ENCODE data around the gene PTGR3. TPM values are rescaled to one million over a fixed set of nuclear protein-coding genes. Genes with fewer than 3 reads are reported as not detected.

PTGR3 gene
- total RNA-seq, 1 donor from 2014 or later = 19.3 TPM

- DNase-seq (no peak), ATAC-seq (ENCODE audit: low read depth) (no peak)
- H3K4me1 Mint-ChIP-seq = peaks cover 57% of the 10 kb centered on the region
- peak overlapping the region; percentile 90 for H3K27ac Mint-ChIP-seq
- TF ChIP-seq, protein P1, sequence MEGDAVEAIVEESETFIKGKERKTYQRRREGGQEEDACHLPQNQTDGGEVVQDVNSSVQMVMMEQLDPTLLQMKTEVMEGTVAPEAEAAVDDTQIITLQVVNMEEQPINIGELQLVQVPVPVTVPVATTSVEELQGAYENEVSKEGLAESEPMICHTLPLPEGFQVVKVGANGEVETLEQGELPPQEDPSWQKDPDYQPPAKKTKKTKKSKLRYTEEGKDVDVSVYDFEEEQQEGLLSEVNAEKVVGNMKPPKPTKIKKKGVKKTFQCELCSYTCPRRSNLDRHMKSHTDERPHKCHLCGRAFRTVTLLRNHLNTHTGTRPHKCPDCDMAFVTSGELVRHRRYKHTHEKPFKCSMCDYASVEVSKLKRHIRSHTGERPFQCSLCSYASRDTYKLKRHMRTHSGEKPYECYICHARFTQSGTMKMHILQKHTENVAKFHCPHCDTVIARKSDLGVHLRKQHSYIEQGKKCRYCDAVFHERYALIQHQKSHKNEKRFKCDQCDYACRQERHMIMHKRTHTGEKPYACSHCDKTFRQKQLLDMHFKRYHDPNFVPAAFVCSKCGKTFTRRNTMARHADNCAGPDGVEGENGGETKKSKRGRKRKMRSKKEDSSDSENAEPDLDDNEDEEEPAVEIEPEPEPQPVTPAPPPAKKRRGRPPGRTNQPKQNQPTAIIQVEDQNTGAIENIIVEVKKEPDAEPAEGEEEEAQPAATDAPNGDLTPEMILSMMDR (IDR thresholded peaks at IDR 0.05) = no peak
- H3K9me3 Mint-ChIP-seq = no peaks in the 10 kb centered on the region
- peak overlapping the region; percentile 91 for H3K4me3 Mint-ChIP-seq
- POLR2A ChIA-PET = interaction anchor here (0.8 to 1.6 kb wide), 7 partner anchors 9 to 714 kb away, joined by 3 to 14 read pairs (median 4); partner anchors contain the start of genes CNDP2 and ZNF407
- intact Hi-C loops (cut with micrococcal nuclease) = loop anchor here (1.0 to 10.0 kb wide), 8 partner anchors 403 to 1612 kb away; partner anchors contain the start of genes CNDP2, TIMM21 and ZNF236
- H3K36me3 Mint-ChIP-seq (ENCODE audit: low read depth) = peaks cover 13% of the 10 kb centered on the region
- CTCF ChIA-PET = no interaction called here
- peaks cover 6% of the 10 kb centered on the region for H3K27me3 Mint-ChIP-seq
These were observed 966 bp upstream of the PTGR3 start for GRCh38 chr18:75209951-75210258.

DNA sequence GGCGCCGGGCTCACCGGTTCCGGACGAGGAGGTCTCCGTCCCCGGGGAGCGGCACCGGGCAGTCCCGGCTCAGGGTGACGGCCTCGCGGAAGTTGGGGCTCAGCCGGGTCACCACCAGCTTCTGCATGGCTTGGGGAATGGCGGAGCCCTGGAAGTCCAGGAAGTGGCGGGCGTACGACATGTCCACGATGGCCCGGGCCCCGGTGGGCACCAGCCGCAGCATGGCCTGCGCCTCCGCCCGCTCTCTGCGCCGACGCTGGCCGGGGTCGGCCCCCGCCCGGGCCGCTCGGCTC, 157 bp downstream of the PTGR3 start:
- Mint-ChIP-seq H3K27ac (no peak overlapping the region), H3K27me3 (peaks cover 6% of the 10 kb centered on the region), H3K4me3 (peak overlapping the region; percentile 86)

DNA sequence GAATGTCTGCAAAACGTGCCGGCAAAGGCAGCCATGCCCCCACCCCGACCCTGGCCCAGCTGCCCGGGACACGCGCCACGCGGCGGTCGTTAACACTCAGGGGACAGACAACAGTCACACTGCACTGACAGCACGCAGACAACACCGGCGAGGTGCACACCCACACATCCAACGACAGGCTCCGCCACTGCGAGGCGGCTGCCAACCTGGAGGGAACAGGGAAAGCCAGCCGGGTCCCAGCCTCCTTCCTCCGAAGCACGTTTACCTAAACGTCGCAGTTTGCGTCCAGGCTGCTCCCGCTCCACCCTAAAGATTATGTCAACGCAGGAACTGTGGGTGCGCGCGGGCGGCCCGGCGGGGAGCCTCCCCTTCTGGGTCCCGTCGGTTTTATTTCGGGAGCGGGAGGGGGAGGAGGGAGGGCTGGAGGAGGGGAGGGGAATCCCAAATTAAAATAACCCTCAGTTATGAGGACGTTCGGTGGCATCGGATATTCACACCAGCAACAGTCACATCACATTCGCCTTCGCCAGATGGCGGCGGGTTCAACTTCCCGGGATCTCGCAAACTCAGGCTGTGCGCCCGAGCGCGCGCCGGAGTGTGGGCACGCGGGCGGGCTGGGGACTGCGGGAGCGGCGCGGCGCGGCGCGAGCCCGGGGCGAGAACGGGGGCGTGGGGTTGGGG, 644 bp downstream of the PTGR3 start:
- intact Hi-C loops (cut with micrococcal nuclease) = loop anchor here (1.0 to 5.0 kb wide), 4 partner anchors 39 to 1284 kb away; no protein-coding TSS in a partner anchor
- H3K36me3 Mint-ChIP-seq (ENCODE audit: low read depth) = peaks cover 13% of the 10 kb centered on the region
- ChIA-PET CTCF (no interaction called here), POLR2A (interaction anchor here (0.6 to 1.6 kb wide), 3 partner anchors 54 to 1286 kb away, joined by 3 to 14 read pairs (median 3); partner anchors contain the start of gene ZNF407)
- peak overlapping the region; percentile 59 for H3K27ac Mint-ChIP-seq
- TF ChIP-seq, protein P1 (IDR thresholded peaks at IDR 0.05) = no peak
- H3K4me3 Mint-ChIP-seq = peak overlapping the region; percentile 86
- peaks cover 57% of the 10 kb centered on the region for H3K4me1 Mint-ChIP-seq
- DNase-seq = peak; percentile 28
- H3K9me3 Mint-ChIP-seq = no peaks in the 10 kb centered on the region
- peaks cover 6% of the 10 kb centered on the region for H3K27me3 Mint-ChIP-seq
- no peak for ATAC-seq (ENCODE audit: low read depth)

More for the DNA sequence above, 157 bp downstream of the PTGR3 start:
- Mint-ChIP-seq H3K4me1 (peaks cover 59% of the 10 kb centered on the region), H3K9me3 (no peaks in the 10 kb centered on the region), H3K36me3 (ENCODE audit: low read depth) (peaks cover 13% of the 10 kb centered on the region)
- intact Hi-C loops (cut with micrococcal nuclease) = loop anchor here (1.0 to 5.0 kb wide), 5 partner anchors 39 to 1284 kb away; no protein-coding TSS in a partner anchor
- POLR2A ChIA-PET = interaction anchor here (0.5 to 1.6 kb wide), 7 partner anchors 13 to 1286 kb away, joined by 3 to 14 read pairs (median 3); partner anchors contain the start of genes CNDP2 and ZNF407
- TF ChIP-seq, protein P1 (IDR thresholded peaks at IDR 0.05) = no peak
- DNase-seq (peak; percentile 57), ATAC-seq (ENCODE audit: low read depth) (peak; percentile 15)
- CTCF ChIA-PET = no interaction called here

DNA sequence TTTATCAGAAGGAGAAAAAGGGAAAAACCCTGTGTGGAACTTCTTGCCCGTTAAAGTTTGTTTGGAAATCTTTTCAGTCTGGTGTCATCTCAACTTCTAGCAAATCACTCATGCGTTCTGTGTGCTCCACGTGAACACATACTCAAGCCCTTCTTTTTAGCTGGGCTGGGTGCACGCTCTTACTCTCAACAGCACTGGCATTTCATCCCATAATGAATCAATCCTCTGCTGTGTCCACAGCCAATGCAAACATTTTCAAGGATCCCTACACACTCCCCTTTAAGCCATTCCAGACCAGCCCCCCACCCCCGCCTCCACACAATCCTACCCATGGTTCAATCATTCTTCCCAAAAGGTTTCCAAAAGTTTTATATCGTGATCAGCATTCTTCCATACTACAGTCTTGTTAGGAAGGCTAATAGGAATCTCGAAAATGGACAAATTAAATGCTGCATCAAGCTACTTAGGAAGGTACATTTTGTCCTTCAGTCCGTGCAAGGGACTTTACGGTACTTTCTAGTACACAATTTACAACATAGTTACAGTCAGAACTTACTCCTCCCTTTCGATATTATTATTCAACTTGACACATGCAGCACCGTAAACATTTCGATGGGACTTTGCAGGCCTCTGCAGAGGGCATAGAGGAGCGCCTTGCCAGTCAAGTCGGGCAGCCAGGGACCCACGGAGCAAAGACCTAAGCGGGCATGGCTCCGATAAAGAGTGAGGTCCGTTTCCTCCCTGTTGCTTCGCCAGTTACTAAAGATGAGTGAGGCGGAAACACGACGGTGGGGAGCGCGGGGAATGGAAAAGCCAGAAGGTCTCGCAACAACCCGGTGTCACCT, 1.4 kb downstream of the PTGR3 start:
- Mint-ChIP-seq H3K4me1 (peaks cover 51% of the 10 kb centered on the region), H3K27me3 (peaks cover 6% of the 10 kb centered on the region), H3K27ac (peak overlapping the region; percentile 59), H3K4me3 (peak overlapping the region; percentile 86), H3K9me3 (no peaks in the 10 kb centered on the region), H3K36me3 (ENCODE audit: low read depth) (peaks cover 13% of the 10 kb centered on the region)
- no peak for ATAC-seq (ENCODE audit: low read depth)
- CTCF ChIA-PET = no interaction called here
- intact Hi-C loops (cut with micrococcal nuclease) = loop anchor here (1.0 to 5.0 kb wide), 4 partner anchors 40 to 1285 kb away; no protein-coding TSS in a partner anchor
- no peak for DNase-seq
- POLR2A ChIA-PET = interaction anchor here (0.6 kb wide), 1 partner anchor 1702 kb away, joined by 6 read pairs; no protein-coding TSS in a partner anchor
- TF ChIP-seq, protein P1 (IDR thresholded peaks at IDR 0.05) = no peak

Data from activated B cell treated with CpG ODN at 0.5 μM for 24 hours (primary cell).